CD4-positive, alpha-beta T cell (primary cell): ENCODE measurements around the gene SUN3. TPM values are rescaled to one million over a fixed set of nuclear protein-coding genes. Genes with fewer than 3 reads are reported as not detected.

Experiments used
- ATAC-seq: fragments of 200-7000 bp; cut with Tn5 transposase; one replicate; pipeline ENCODE4 v1.10.0; 2022; ENCODE audit warnings: mild to moderate bottlenecking; ENCODE audit not compliant: poor library complexity
- CTCF ChIA-PET: fragments of 350-600 bp; sonication (Branson Sonifier 250); formaldehyde crosslinking; loops from one replicate; lab custom pipeline; 2021; ENCODE audit warnings: antibody characterized with exemption, inconsistent platforms; lab: Charles Lee
- POLR2A ChIA-PET: fragments of 350-600 bp; sonication (Branson Sonifier 250); formaldehyde crosslinking; loops from one replicate; lab custom pipeline; 2021; ENCODE audit warnings: antibody characterized with exemption, inconsistent platforms; lab: Charles Lee
- DNase-seq, 14 experiments: peaks; one replicate each; pipeline ENCODE4 v3.0.0-alpha.2; 2013 to 2020; ENCODE audit warnings: mixed read lengths in 2 of 14
- H3K27ac ChIP-seq, 2 donors: one replicate each; pipeline versions ENCODE4 v1.5.1 to v1.7.0; 2013; ENCODE audit warnings: low read length in 2 of 2, low read depth in 1 of 2, mild to moderate bottlenecking in 1 of 2
- H3K27me3 ChIP-seq, 2 experiments: 1 replicate in 1 of 2; 2 replicates in 1 of 2; pipeline versions ENCODE4 v1.6.1 to v1.7.0; 2013; ENCODE audit warnings: low read length in 2 of 2, control low read depth in 1 of 2, mild to moderate bottlenecking in 1 of 2, moderate library complexity in 1 of 2; ENCODE audit not compliant: insufficient read depth in 2 of 2, control insufficient read depth in 1 of 2
- H3K36me3 ChIP-seq: one replicate; pipeline ENCODE4 v1.6.1; 2013; ENCODE audit warnings: low read length, control low read depth; ENCODE audit not compliant: insufficient read depth
- H3K4me1 ChIP-seq: one replicate; pipeline ENCODE4 v1.6.1; 2013; ENCODE audit warnings: low read length, control low read depth; ENCODE audit not compliant: insufficient read depth
- H3K4me3 ChIP-seq: one replicate; pipeline ENCODE4 v1.5.1; 2013; ENCODE audit warnings: mild to moderate bottlenecking, low read length, moderate library complexity
- H3K9me3 ChIP-seq, 2 experiments: 1 replicate in 1 of 2; 2 replicates in 1 of 2; pipeline versions ENCODE4 v1.6.1 to v1.7.0; 2013; ENCODE audit warnings: low read length in 2 of 2, mild to moderate bottlenecking in 2 of 2, control low read depth in 1 of 2, moderate library complexity in 1 of 2; ENCODE audit not compliant: control insufficient read depth in 1 of 2, insufficient read depth in 1 of 2
- H3K27ac Mint-ChIP-seq: one replicate; pipeline ENCODE4 v1.8.0; 2020; ENCODE audit warnings: mixed read lengths
- H3K27me3 Mint-ChIP-seq: one replicate; pipeline ENCODE4 v1.8.0; 2021; ENCODE audit warnings: mixed read lengths
- H3K36me3 Mint-ChIP-seq: one replicate; pipeline ENCODE4 v1.8.0; 2021; ENCODE audit warnings: low read depth, mixed read lengths
- H3K4me1 Mint-ChIP-seq: one replicate; pipeline ENCODE4 v1.8.0; 2021; ENCODE audit warnings: low read depth, mixed read lengths
- H3K4me3 Mint-ChIP-seq: one replicate; pipeline ENCODE4 v1.8.0; 2020; ENCODE audit warnings: mild to moderate bottlenecking, mixed read lengths
- H3K9me3 Mint-ChIP-seq: one replicate; pipeline ENCODE4 v1.8.0; 2020; ENCODE audit warnings: mixed read lengths
- intact Hi-C, 2 experiments: fragments of 100-400 bp; cut with DNase I in 1 of 2; cut with micrococcal nuclease in 1 of 2; formaldehyde crosslinking; loops; one replicate each; pipeline versions ENCODE4 v1.15.1 to v1.9.0; 2023 to 2025; cut with DNase I, micrococcal nuclease
- total RNA-seq, 174 experiments: library from RNA in 2 of 174; stranded (reverse) in 2 of 174; gene quantifications; one replicate each; pipeline ENCODE4 v1.2.3 and lab custom pipeline; 2021 to 2026
- TF ChIP-seq, protein P1 (sequence below): fragments of 200-600 bp; IDR thresholded peaks from one replicate; pipeline ENCODE4 v1.8.0; 2022; ENCODE audit warnings: antibody characterized with exemption, mild to moderate bottlenecking

SUN3 gene
- total RNA-seq, 2 experiments from 2014 or later = not detected

DNA sequence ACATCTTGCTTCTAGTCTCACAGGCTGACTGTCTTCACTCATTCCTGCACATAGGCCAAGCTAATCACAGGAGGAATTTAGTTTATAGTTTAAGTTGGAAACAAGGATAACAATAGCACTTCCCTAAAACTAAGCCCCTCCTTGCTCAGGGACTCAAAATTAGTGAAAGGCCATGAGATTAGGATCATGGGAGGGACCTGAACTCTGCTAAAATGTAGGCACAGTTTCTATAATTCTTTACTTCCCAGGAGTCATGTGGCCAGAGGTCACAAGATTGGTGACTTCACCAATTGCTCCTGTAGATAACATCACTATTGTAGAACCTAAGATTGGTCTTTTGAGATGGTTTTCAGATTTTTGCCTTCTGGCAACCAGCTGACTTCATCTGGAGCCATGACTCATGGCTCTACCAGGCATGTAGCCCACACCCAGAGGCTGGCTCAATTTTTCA is 45.3 kb upstream of the SUN3 start:
- Mint-ChIP-seq H3K27ac (no peak overlapping the region), H3K36me3 (no peaks in the 10 kb centered on the region), H3K27me3 (no peaks in the 10 kb centered on the region), H3K9me3 (peaks cover 2% of the 10 kb centered on the region), H3K4me3 (no peak overlapping the region), H3K4me1 (no peaks in the 10 kb centered on the region)
- CTCF ChIA-PET = no interaction called here
- Histone ChIP-seq H3K27ac (no peak overlapping the region), H3K4me1 (no peaks in the 10 kb centered on the region), H3K4me3 (no peak overlapping the region), H3K9me3 (no peaks in the 10 kb centered on the region), H3K36me3 (no peaks in the 10 kb centered on the region), H3K27me3 (no peaks in the 10 kb centered on the region)
- DNase-seq (no peak), ATAC-seq (no peak)
- TF ChIP-seq, protein P1, sequence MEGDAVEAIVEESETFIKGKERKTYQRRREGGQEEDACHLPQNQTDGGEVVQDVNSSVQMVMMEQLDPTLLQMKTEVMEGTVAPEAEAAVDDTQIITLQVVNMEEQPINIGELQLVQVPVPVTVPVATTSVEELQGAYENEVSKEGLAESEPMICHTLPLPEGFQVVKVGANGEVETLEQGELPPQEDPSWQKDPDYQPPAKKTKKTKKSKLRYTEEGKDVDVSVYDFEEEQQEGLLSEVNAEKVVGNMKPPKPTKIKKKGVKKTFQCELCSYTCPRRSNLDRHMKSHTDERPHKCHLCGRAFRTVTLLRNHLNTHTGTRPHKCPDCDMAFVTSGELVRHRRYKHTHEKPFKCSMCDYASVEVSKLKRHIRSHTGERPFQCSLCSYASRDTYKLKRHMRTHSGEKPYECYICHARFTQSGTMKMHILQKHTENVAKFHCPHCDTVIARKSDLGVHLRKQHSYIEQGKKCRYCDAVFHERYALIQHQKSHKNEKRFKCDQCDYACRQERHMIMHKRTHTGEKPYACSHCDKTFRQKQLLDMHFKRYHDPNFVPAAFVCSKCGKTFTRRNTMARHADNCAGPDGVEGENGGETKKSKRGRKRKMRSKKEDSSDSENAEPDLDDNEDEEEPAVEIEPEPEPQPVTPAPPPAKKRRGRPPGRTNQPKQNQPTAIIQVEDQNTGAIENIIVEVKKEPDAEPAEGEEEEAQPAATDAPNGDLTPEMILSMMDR = no peak
- POLR2A ChIA-PET = interaction anchor here (0.7 kb wide), 1 partner anchor 1964 kb away, joined by 3 read pairs; no protein-coding TSS in a partner anchor
- intact Hi-C loops = no loop called here

DNA sequence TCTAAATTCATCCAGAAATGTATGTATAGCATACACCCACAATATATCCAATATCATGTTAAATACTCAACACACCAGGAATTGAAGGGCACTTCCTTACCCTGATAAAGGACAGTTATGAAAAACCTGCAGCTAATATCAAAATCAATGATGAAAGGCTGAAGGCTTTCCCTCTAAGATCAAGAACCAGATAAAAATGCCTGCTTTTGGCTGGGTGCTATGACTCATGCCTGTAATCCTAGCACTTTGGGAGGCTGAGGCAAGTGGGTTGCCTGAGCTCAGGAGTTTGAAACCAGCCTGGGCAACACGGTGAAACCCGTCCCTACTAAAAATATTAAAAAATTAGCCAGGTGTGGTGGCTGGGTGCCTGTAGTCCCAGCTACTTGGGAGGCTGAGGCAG is 38.6 kb upstream of the SUN3 start:
- no peak overlapping the region for H3K4me3 Mint-ChIP-seq
- Histone ChIP-seq H3K27ac (no peak overlapping the region), H3K27me3 (no peaks in the 10 kb centered on the region), H3K36me3 (no peaks in the 10 kb centered on the region), H3K9me3 (no peaks in the 10 kb centered on the region), H3K4me3 (no peak overlapping the region), H3K4me1 (no peaks in the 10 kb centered on the region)
- ChIA-PET POLR2A (no interaction called here), CTCF (no interaction called here)
- no peaks in the 10 kb centered on the region for H3K27me3 Mint-ChIP-seq
- no peak for DNase-seq
- peaks cover 7% of the 10 kb centered on the region for H3K36me3 Mint-ChIP-seq
- H3K27ac Mint-ChIP-seq = no peak overlapping the region
- ATAC-seq = no peak
- intact Hi-C loops = no loop called here
- no peaks in the 10 kb centered on the region for H3K4me1 Mint-ChIP-seq
- peaks cover 7% of the 10 kb centered on the region for H3K9me3 Mint-ChIP-seq
- TF ChIP-seq, protein P1 = no peak

DNA sequence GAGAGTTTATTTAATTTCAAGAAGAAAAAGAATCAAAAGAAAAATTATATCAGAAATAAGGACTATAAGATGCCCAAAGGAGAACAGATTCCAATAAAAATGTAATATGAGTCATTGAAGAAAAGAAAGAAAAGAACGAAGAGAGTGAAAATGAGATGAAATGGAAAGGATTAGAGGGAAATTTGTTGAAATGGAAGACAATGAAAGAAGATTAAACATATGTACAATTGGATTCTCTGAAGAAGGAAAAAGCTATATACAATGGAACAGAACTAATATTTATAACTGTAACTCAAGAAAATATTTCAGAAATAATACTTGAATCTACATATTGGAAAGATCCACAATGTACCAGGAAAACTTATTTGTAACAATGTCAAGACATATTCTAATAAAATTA is 35.1 kb upstream of the SUN3 start:
- POLR2A ChIA-PET = no interaction called here
- no peak overlapping the region for H3K27ac ChIP-seq
- Mint-ChIP-seq H3K4me3 (no peak overlapping the region), H3K9me3 (peaks cover 5% of the 10 kb centered on the region), H3K27me3 (peaks cover 5% of the 10 kb centered on the region), H3K27ac (no peak overlapping the region), H3K4me1 (no peaks in the 10 kb centered on the region), H3K36me3 (peaks cover 7% of the 10 kb centered on the region)
- no peaks in the 10 kb centered on the region for H3K36me3 ChIP-seq
- TF ChIP-seq, protein P1 = no peak
- intact Hi-C loops = no loop called here
- no peak for DNase-seq
- H3K4me1 ChIP-seq = no peaks in the 10 kb centered on the region
- no peaks in the 10 kb centered on the region for H3K27me3 ChIP-seq
- CTCF ChIA-PET = no interaction called here
- no peak overlapping the region for H3K4me3 ChIP-seq
- no peak for ATAC-seq
- no peaks in the 10 kb centered on the region for H3K9me3 ChIP-seq
